ENCODE measurements around the gene COL11A2.

COL11A2 gene

DNA sequence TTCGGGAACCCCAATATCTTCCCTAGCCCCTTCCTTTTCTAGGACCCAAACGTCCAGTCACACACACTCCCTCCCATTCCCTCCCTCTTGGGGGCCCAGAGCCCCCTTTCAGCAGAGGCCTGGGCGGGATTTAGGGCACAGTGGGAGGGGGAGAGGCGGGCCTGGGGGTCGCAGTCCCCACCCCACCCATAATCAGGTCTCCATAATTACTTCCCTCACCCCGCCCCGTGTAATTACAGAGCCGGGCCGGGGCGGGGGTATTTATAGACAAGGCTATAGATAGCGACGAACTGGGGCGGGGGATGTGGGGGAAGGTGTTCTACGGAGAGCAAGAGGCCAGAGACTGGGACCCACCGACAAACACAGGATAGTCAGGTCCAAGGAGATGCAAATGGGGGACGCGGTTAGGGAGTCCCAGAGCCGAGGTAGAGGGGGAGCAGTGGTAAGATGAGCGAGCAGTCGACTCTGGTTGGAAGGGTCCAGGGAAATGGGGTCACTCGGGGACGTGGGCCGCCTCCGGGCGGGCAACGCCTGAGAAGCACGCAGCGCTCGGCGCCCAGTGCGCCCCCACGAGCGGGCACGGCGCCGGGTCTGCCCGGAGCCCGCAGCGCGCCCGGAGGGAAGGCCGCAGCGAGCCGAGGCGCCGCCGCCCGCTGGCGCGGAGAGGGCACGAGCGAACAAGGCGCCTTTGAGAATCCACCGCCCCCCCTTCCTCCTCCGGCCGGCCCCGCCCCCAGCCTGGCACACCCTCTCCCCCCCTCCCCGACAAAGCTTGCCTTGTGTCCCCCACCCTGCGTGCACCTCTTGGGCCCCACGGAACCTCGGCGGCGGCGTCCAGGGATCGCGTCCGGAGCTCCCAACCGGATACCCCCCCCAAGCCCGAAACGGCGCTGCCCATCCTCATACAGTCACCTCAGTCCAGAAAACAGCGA is 670 bp upstream of the COL11A2 start:
- Histone ChIP-seq H3K9me3 (ENCODE audit: control extremely low read depth in 1 of 5, control insufficient read depth in 4 of 5, insufficient read depth in 2 of 5, low read depth in 1 of 5, low read length in 4 of 5) (no peaks in the 10 kb centered on the region), H3K27me3 (replicated peaks in 2 of 5; ENCODE audit: control insufficient read depth in 4 of 5, insufficient read depth in 5 of 5, low read length in 4 of 5) (peaks cover 5 to 31% (median 13%) of the 10 kb centered on the region in 5 experiments), H3K36me3 (ENCODE audit: control insufficient read depth in 4 of 4, insufficient read depth in 4 of 4, low read length in 3 of 4) (peaks cover 9 to 39% (median 28%) of the 10 kb centered on the region in 4 experiments), H3K4me3 (ENCODE audit: control insufficient read depth in 1 of 7, extremely low read depth in 1 of 7, insufficient read depth in 4 of 7, low read depth in 2 of 7, low read length in 6 of 7) (peak overlapping the region in 6 of 7 experiments; percentile 4 to 68 (median 52)), H3K27ac (ENCODE audit: insufficient read depth in 1 of 2, low read depth in 1 of 2, low read length in 2 of 2, poor library complexity in 1 of 2, severe bottlenecking in 2 of 2) (no peak overlapping the region), H3K4me1 (ENCODE audit: control extremely low read depth in 1 of 4, control insufficient read depth in 4 of 4, insufficient read depth in 4 of 4, low read length in 3 of 4) (peaks cover 0 to 24% (median 13%) of the 10 kb centered on the region in 4 experiments)
- POLR2A ChIA-PET = no interaction called here
- CTCF ChIA-PET = interaction anchor here (0.7 to 1.7 kb wide), 3 partner anchors 20 to 66 kb away, joined by 3 to 4 read pairs (median 3); no protein-coding TSS in a partner anchor
- 0% methylated on average over 37 of the region's 72 CpGs for WGBS (ENCODE audit: insufficient coverage)
- DNase-seq = peak in 2 of 3 donors; percentile 50 to 61

GRCh38 chr6:33191383-33192104 is 723 bp downstream of the COL11A2 start:
- Histone ChIP-seq H3K4me3 (ENCODE audit: control insufficient read depth in 1 of 7, extremely low read depth in 1 of 7, insufficient read depth in 4 of 7, low read depth in 2 of 7, low read length in 6 of 7) (peak overlapping the region in 3 of 7 experiments; percentile 15 to 53 (median 40)), H3K9me3 (ENCODE audit: control extremely low read depth in 1 of 5, control insufficient read depth in 4 of 5, insufficient read depth in 2 of 5, low read depth in 1 of 5, low read length in 4 of 5) (no peaks in the 10 kb centered on the region)
- POLR2A ChIA-PET = no interaction called here

DNA sequence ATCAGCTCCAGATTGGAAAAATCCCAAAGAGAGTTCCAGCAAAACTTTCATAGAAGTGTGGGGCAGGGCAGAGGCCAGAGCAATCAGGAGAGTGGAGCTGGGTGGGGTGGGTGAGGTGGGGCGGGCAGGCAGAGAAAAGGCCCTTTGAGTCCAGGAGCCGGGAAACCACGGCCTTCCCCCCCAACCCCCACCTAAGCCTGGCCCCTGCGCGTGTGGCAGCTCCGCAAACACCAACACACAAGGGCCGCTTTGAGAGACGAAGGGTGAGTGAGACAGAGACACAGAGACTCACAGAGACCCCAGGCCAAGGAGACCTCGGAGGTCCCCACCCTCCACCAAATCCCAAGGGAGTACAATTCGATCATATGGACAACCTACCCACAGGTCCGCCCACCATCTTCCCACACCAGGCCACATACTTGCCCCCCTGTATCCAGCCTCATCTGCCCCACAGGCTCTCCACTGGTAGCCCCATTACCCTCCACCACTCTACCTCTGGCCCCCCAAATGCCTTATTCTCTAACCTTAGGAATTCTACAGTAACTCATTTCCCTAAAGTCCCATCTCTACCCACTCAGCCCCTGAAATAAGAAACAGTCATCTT is 1.7 kb downstream of the COL11A2 start:
- no peak for DNase-seq
- Histone ChIP-seq H3K27me3 (replicated peaks in 2 of 5; ENCODE audit: control insufficient read depth in 4 of 5, insufficient read depth in 5 of 5, low read length in 4 of 5) (peaks cover 7 to 34% (median 13%) of the 10 kb centered on the region in 5 experiments), H3K27ac (ENCODE audit: insufficient read depth in 1 of 2, low read depth in 1 of 2, low read length in 2 of 2, poor library complexity in 1 of 2, severe bottlenecking in 2 of 2) (no peak overlapping the region), H3K36me3 (ENCODE audit: control insufficient read depth in 4 of 4, insufficient read depth in 4 of 4, low read length in 3 of 4) (peaks cover 7 to 21% (median 13%) of the 10 kb centered on the region in 4 experiments), H3K4me1 (ENCODE audit: control extremely low read depth in 1 of 4, control insufficient read depth in 4 of 4, insufficient read depth in 4 of 4, low read length in 3 of 4) (peaks cover 0 to 20% (median 13%) of the 10 kb centered on the region in 4 experiments), H3K9me3 (ENCODE audit: control extremely low read depth in 1 of 5, control insufficient read depth in 4 of 5, insufficient read depth in 2 of 5, low read depth in 1 of 5, low read length in 4 of 5) (no peaks in the 10 kb centered on the region), H3K4me3 (ENCODE audit: control insufficient read depth in 1 of 7, extremely low read depth in 1 of 7, insufficient read depth in 4 of 7, low read depth in 2 of 7, low read length in 6 of 7) (no peak overlapping the region)
- CTCF ChIA-PET = interaction anchor here (1.3 to 2.4 kb wide), 6 partner anchors 7 to 179 kb away, joined by 3 to 11 read pairs (median 4); no protein-coding TSS in a partner anchor
- WGBS (ENCODE audit: insufficient coverage) = 100% methylated on average over 5 of the region's 11 CpGs
- POLR2A ChIA-PET = no interaction called here

More at GRCh38 chr6:33191383-33192104, 723 bp downstream of the COL11A2 start:
- H3K4me1 ChIP-seq (ENCODE audit: control extremely low read depth in 1 of 4, control insufficient read depth in 4 of 4, insufficient read depth in 4 of 4, low read length in 3 of 4) = peaks cover 0 to 20% (median 13%) of the 10 kb centered on the region in 4 experiments
- H3K36me3 ChIP-seq (ENCODE audit: control insufficient read depth in 4 of 4, insufficient read depth in 4 of 4, low read length in 3 of 4) = peaks cover 9 to 30% (median 22%) of the 10 kb centered on the region in 4 experiments
- H3K27ac ChIP-seq (ENCODE audit: insufficient read depth in 1 of 2, low read depth in 1 of 2, low read length in 2 of 2, poor library complexity in 1 of 2, severe bottlenecking in 2 of 2) = no peak overlapping the region
- 75% methylated on average over 8 of the region's 8 CpGs for WGBS (ENCODE audit: insufficient coverage)
- CTCF ChIA-PET = interaction anchor here (0.8 to 1.7 kb wide), 3 partner anchors 18 to 30 kb away, joined by 3 to 4 read pairs (median 3); no protein-coding TSS in a partner anchor
- H3K27me3 ChIP-seq (replicated peaks in 2 of 5; ENCODE audit: control insufficient read depth in 4 of 5, insufficient read depth in 5 of 5, low read length in 4 of 5) = peaks cover 7 to 31% (median 13%) of the 10 kb centered on the region in 5 experiments
- DNase-seq = no peak

DNA sequence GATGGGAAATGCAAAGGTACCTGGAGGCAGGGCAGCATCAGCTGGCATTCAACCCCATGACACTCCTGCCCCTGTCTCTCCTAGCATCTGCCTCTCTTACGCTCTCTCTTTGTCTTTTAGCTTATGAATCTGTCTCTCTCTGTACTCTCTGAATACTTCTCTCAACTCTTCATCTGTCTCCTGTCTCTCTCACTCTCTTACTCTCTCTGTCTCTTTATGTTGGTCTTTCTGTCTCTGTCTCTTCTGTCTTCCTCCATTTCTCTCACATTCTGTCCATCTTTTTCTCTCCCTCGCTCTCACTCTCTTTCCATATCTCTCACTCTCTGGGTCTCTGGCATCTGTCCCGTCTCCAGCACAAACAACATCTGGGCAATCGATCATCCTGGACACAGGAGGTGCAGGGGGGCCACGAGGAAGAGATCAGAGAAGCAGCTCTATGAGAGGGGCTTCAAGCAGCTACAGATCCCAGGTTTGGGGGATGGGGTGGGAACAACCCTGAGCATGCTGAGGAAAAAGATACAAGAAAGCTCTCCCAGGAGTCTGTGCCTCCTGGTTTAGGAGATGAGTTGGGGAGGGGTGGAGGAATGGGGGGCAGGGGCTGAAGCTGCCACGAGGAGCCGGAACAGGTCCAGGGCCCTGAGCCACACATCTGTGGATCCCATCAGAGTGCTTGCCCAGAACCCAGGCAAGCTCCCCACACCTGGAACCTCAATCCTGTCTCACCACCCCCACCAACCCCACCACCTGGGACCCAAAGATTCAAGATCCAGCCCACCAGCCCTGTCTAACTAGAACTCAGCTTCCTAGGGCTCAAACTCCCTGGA is 2.4 kb downstream of the COL11A2 start:
- no peak for DNase-seq
- Histone ChIP-seq H3K27ac (ENCODE audit: insufficient read depth in 1 of 2, low read depth in 1 of 2, low read length in 2 of 2, poor library complexity in 1 of 2, severe bottlenecking in 2 of 2) (no peak overlapping the region), H3K4me3 (ENCODE audit: control insufficient read depth in 1 of 7, extremely low read depth in 1 of 7, insufficient read depth in 4 of 7, low read depth in 2 of 7, low read length in 6 of 7) (no peak overlapping the region), H3K9me3 (ENCODE audit: control extremely low read depth in 1 of 5, control insufficient read depth in 4 of 5, insufficient read depth in 2 of 5, low read depth in 1 of 5, low read length in 4 of 5) (no peaks in the 10 kb centered on the region), H3K27me3 (replicated peaks in 2 of 5; ENCODE audit: control insufficient read depth in 4 of 5, insufficient read depth in 5 of 5, low read length in 4 of 5) (peaks cover 7 to 34% (median 13%) of the 10 kb centered on the region in 5 experiments), H3K4me1 (ENCODE audit: control extremely low read depth in 1 of 4, control insufficient read depth in 4 of 4, insufficient read depth in 4 of 4, low read length in 3 of 4) (peaks cover 0 to 20% (median 13%) of the 10 kb centered on the region in 4 experiments), H3K36me3 (ENCODE audit: control insufficient read depth in 4 of 4, insufficient read depth in 4 of 4, low read length in 3 of 4) (peaks cover under 1 to 13% (median 7%) of the 10 kb centered on the region in 4 experiments)
- ChIA-PET POLR2A (interaction anchor here (0.6 kb wide), 1 partner anchor 347 kb away, joined by 3 read pairs; no protein-coding TSS in a partner anchor), CTCF (interaction anchor here (0.7 to 2.4 kb wide), 9 partner anchors 8 to 178 kb away, joined by 3 to 11 read pairs (median 4); no protein-coding TSS in a partner anchor)
- whole genome bisulfite sequencing (ENCODE audit: insufficient coverage) = 72% methylated on average over 4 of the region's 7 CpGs

GRCh38 chr6:33189164-33189563 is 3.1 kb downstream of the COL11A2 start:
- H3K27me3 ChIP-seq (replicated peaks in 2 of 5; ENCODE audit: control insufficient read depth in 4 of 5, insufficient read depth in 5 of 5, low read length in 4 of 5) = peaks cover 7 to 34% (median 13%) of the 10 kb centered on the region in 5 experiments
- ChIA-PET CTCF (interaction anchor here (0.7 to 2.4 kb wide), 7 partner anchors 9 to 178 kb away, joined by 3 to 11 read pairs (median 4); no protein-coding TSS in a partner anchor), POLR2A (interaction anchor here (0.5 to 0.6 kb wide), 2 partner anchors 118 to 347 kb away, joined by 3 to 7 read pairs; no protein-coding TSS in a partner anchor)
- H3K4me1 ChIP-seq (ENCODE audit: control extremely low read depth in 1 of 4, control insufficient read depth in 4 of 4, insufficient read depth in 4 of 4, low read length in 3 of 4) = peaks cover 0 to 20% (median 13%) of the 10 kb centered on the region in 4 experiments
- H3K27ac ChIP-seq (ENCODE audit: insufficient read depth in 1 of 2, low read depth in 1 of 2, low read length in 2 of 2, poor library complexity in 1 of 2, severe bottlenecking in 2 of 2) = no peak overlapping the region
- no peak for DNase-seq
- H3K9me3 ChIP-seq (ENCODE audit: control extremely low read depth in 1 of 5, control insufficient read depth in 4 of 5, insufficient read depth in 2 of 5, low read depth in 1 of 5, low read length in 4 of 5) = no peaks in the 10 kb centered on the region
- 96% methylated on average over 7 of the region's 8 CpGs for WGBS (ENCODE audit: insufficient coverage)
- H3K4me3 ChIP-seq (ENCODE audit: control insufficient read depth in 1 of 7, extremely low read depth in 1 of 7, insufficient read depth in 4 of 7, low read depth in 2 of 7, low read length in 6 of 7) = no peak overlapping the region
- H3K36me3 ChIP-seq (ENCODE audit: control insufficient read depth in 4 of 4, insufficient read depth in 4 of 4, low read length in 3 of 4) = peaks cover 0 to 6% (median under 1%) of the 10 kb centered on the region in 4 experiments

GRCh38 chr6:33187809-33188208 is 4.5 kb downstream of the COL11A2 start:
- H3K9me3 ChIP-seq (ENCODE audit: control extremely low read depth in 1 of 5, control insufficient read depth in 4 of 5, insufficient read depth in 2 of 5, low read depth in 1 of 5, low read length in 4 of 5) = peaks cover 0 to 3% (median 0%) of the 10 kb centered on the region in 5 experiments
- H3K36me3 ChIP-seq (ENCODE audit: control insufficient read depth in 4 of 4, insufficient read depth in 4 of 4, low read length in 3 of 4) = no peaks in the 10 kb centered on the region
- H3K27ac ChIP-seq (ENCODE audit: insufficient read depth in 1 of 2, low read depth in 1 of 2, low read length in 2 of 2, poor library complexity in 1 of 2, severe bottlenecking in 2 of 2) = no peak overlapping the region
- H3K4me1 ChIP-seq (ENCODE audit: control extremely low read depth in 1 of 4, control insufficient read depth in 4 of 4, insufficient read depth in 4 of 4, low read length in 3 of 4) = peaks cover 5 to 28% (median 19%) of the 10 kb centered on the region in 4 experiments
- ChIA-PET CTCF (no interaction called here), POLR2A (no interaction called here)
- DNase-seq = no peak
- H3K27me3 ChIP-seq (replicated peaks in 2 of 5; ENCODE audit: control insufficient read depth in 4 of 5, insufficient read depth in 5 of 5, low read length in 4 of 5) = peaks cover 7 to 31% (median 13%) of the 10 kb centered on the region in 5 experiments
- 100% methylated on average over 1 of the region's 1 CpG for WGBS (ENCODE audit: insufficient coverage)
- H3K4me3 ChIP-seq (ENCODE audit: control insufficient read depth in 1 of 7, extremely low read depth in 1 of 7, insufficient read depth in 4 of 7, low read depth in 2 of 7, low read length in 6 of 7) = no peak overlapping the region

Data from common myeloid progenitor, CD34-positive (primary cell).